HepG2 (cell line): ENCODE data around the gene ZFP69B.

Experiments used
- CC2D1A ChIP-seq: sonication (generic); formaldehyde crosslinking; IDR thresholded peaks from 2 replicates; pipeline ENCODE4 v1.8.1; 2023; ENCODE audit warnings: mild to moderate bottlenecking, missing genetic modification reagents
- CTCF ChIP-seq: sonication (generic); formaldehyde crosslinking; IDR thresholded peaks from 2 replicates; pipeline ENCODE4 v1.5.0; 2020; ENCODE audit warnings: mild to moderate bottlenecking, missing genetic modification reagents, moderate library complexity
- EP300 ChIP-seq, 3 experiments: sonication (generic) in 1 of 3; formaldehyde crosslinking in 1 of 3; IDR thresholded peaks; 2 replicates each; pipeline versions ENCODE4 v1.5.1 to v1.6.1; 2011 to 2020; ENCODE audit warnings: low read depth in 2 of 3, low read length in 2 of 3, borderline replicate concordance in 1 of 3, improper control_type of control experiment in 1 of 3, mild to moderate bottlenecking in 1 of 3, missing genetic modification reagents in 1 of 3, moderate library complexity in 1 of 3
- NFE2L2 ChIP-seq: fragments of 150-350 bp; IDR thresholded peaks from 2 replicates; pipeline ENCODE4 v1.6.1; 2014; ENCODE audit warnings: low read length
- POLR2A ChIP-seq, 2 experiments: IDR thresholded peaks; 2 replicates each; pipeline ENCODE4 v1.6.1; 2011; ENCODE audit warnings: low read depth in 2 of 2, low read length in 2 of 2, mild to moderate bottlenecking in 1 of 2, moderate library complexity in 1 of 2; ENCODE audit not compliant: insufficient read depth in 1 of 2
- TAF1 ChIP-seq: sonication (generic); formaldehyde crosslinking; IDR thresholded peaks from 2 replicates; pipeline ENCODE4 v1.4.0; 2020; ENCODE audit warnings: missing genetic modification reagents
- ZBTB10 ChIP-seq: sonication (generic); formaldehyde crosslinking; IDR thresholded peaks from 2 replicates; pipeline ENCODE4 v1.4.0; 2020; ENCODE audit warnings: missing genetic modification reagents, borderline replicate concordance
- ZFP91 ChIP-seq: sonication (generic); formaldehyde crosslinking; IDR thresholded peaks from 2 replicates; pipeline ENCODE4 v1.9.0; 2022; ENCODE audit warnings: missing genetic modification reagents, mild to moderate bottlenecking, borderline replicate concordance
- ZMAT3 ChIP-seq: sonication (generic); formaldehyde crosslinking; conservative IDR thresholded peaks from 2 replicates; pipeline ENCODE4 v1.7.0; 2021; ENCODE audit warnings: missing genetic modification reagents
- ZNF275 ChIP-seq: sonication (generic); formaldehyde crosslinking; IDR thresholded peaks from 2 replicates; pipeline ENCODE4 v1.8.0; 2022; ENCODE audit warnings: missing genetic modification reagents, mild to moderate bottlenecking, inconsistent platforms, borderline replicate concordance
- ZNF362 ChIP-seq: sonication (generic); formaldehyde crosslinking; IDR thresholded peaks from 2 replicates; pipeline ENCODE4 v1.4.0; 2020; ENCODE audit warnings: missing genetic modification reagents, mild to moderate bottlenecking, borderline replicate concordance
- ZNF432 ChIP-seq: sonication (generic); formaldehyde crosslinking; IDR thresholded peaks from 2 replicates; pipeline ENCODE4 v1.5.0; 2020; ENCODE audit warnings: missing genetic modification reagents, mild to moderate bottlenecking, borderline replicate concordance
- ZNF597 ChIP-seq: sonication (generic); formaldehyde crosslinking; IDR thresholded peaks from 2 replicates; pipeline ENCODE4 v1.5.0; 2020; ENCODE audit warnings: missing genetic modification reagents
- ZNF781 ChIP-seq: sonication (generic); formaldehyde crosslinking; IDR thresholded peaks from 2 replicates; pipeline ENCODE4 v1.5.1; 2020; ENCODE audit warnings: borderline replicate concordance, mild to moderate bottlenecking, missing genetic modification reagents; ENCODE audit errors: not compliant biosample characterization

GRCh38 chr1:40401473-40402201 lies 48.6 kb upstream of the ZFP69B start:
- TF ChIP-seq ZBTB10 (CRISPR knock-in tag): no peak
- TF ChIP-seq ZNF362 (CRISPR knock-in tag): no peak
- TF ChIP-seq CTCF (CRISPR knock-in tag): no peak
- no peak for TF ChIP-seq ZFP91 (CRISPR knock-in tag)
- no peak for TF ChIP-seq POLR2A (IDR thresholded peaks at IDR 0.05; ENCODE audit: insufficient read depth in 1 of 2, low read depth in 2 of 2, low read length in 2 of 2)
- no peak for TF ChIP-seq ZNF781 (CRISPR knock-in tag)
- no peak for TF ChIP-seq TAF1 (CRISPR knock-in tag)
- TF ChIP-seq ZNF432 (CRISPR knock-in tag): no peak
- TF ChIP-seq CC2D1A: no peak
- TF ChIP-seq ZNF597: no peak
- no peak for TF ChIP-seq ZNF275 (CRISPR knock-in tag)
- no peak for TF ChIP-seq EP300 (IDR thresholded peaks at IDR 0.05; ENCODE audit: low read depth in 2 of 2, low read length in 2 of 2)
- no peak for TF ChIP-seq EP300 (CRISPR knock-in tag; IDR thresholded peaks at IDR 0.05; ENCODE audit: borderline replicate concordance)
- no peak for TF ChIP-seq NFE2L2
- no peak for TF ChIP-seq ZMAT3
